SK-N-SH treated with all-trans-retinoic acid at 6 μM for 48 hours (cell line): ENCODE measurements around the gene ACBD5.

Experiments
- ARNTL ChIP-seq: fragments of 450-650 bp; formaldehyde crosslinking; IDR thresholded peaks from 2 replicates; pipeline ENCODE4 v1.5.0; 2020; ENCODE audit warnings: low read depth, mild to moderate bottlenecking, moderate library complexity, borderline replicate concordance
- BACH2 ChIP-seq: fragments of 250-450 bp; sonication (Bioruptor Pico); IDR thresholded peaks from 2 replicates; pipeline ENCODE4 v1.9.0; 2021; ENCODE audit warnings: mild to moderate bottlenecking, borderline replicate concordance
- CSRNP3 ChIP-seq: fragments of 250-450 bp; sonication (Bioruptor Pico); IDR thresholded peaks from 2 replicates; pipeline ENCODE4 v1.5.1; 2021; ENCODE audit warnings: mild to moderate bottlenecking, moderate library complexity
- ESRRG ChIP-seq: fragments of 250-450 bp; sonication (Bioruptor Pico); IDR thresholded peaks from 2 replicates; pipeline ENCODE4 v1.6.1; 2021; ENCODE audit warnings: mild to moderate bottlenecking
- OSR1 ChIP-seq: fragments of 250-450 bp; sonication (Bioruptor Pico); IDR thresholded peaks from 2 replicates; pipeline ENCODE4 v1.8.0; 2022; ENCODE audit warnings: moderate library complexity, mild to moderate bottlenecking, inconsistent platforms
- PPARA ChIP-seq: fragments of 250-450 bp; sonication (Bioruptor Pico); IDR thresholded peaks from 2 replicates; pipeline ENCODE4 v1.5.0; 2020; ENCODE audit warnings: mild to moderate bottlenecking, borderline replicate concordance
- RARB ChIP-seq: fragments of 250-450 bp; sonication (Bioruptor Pico); IDR thresholded peaks from 2 replicates; pipeline ENCODE4 v1.8.0; 2021; ENCODE audit warnings: mild to moderate bottlenecking, moderate library complexity
- SNAI2 ChIP-seq: fragments of 250-450 bp; sonication (Bioruptor Pico); IDR thresholded peaks from 2 replicates; pipeline ENCODE4 v1.5.0; 2020; ENCODE audit warnings: mild to moderate bottlenecking, moderate library complexity
- ZC3H10 ChIP-seq: fragments of 250-450 bp; sonication (Bioruptor Pico); IDR thresholded peaks from 2 replicates; pipeline ENCODE4 v1.5.1; 2021; ENCODE audit warnings: mild to moderate bottlenecking, moderate library complexity
- ZFP30 ChIP-seq: fragments of 450-650 bp; formaldehyde crosslinking; IDR thresholded peaks from 2 replicates; pipeline ENCODE4 v1.5.0; 2022; ENCODE audit warnings: mild to moderate bottlenecking, moderate library complexity
- ZNF8 ChIP-seq: fragments of 450-650 bp; formaldehyde crosslinking; IDR thresholded peaks from 2 replicates; pipeline ENCODE4 v1.5.0; 2020; ENCODE audit warnings: mild to moderate bottlenecking, moderate library complexity
- TF ChIP-seq, protein P1 (sequence below): fragments of 250-450 bp; sonication (Bioruptor Pico); IDR thresholded peaks from 2 replicates; pipeline ENCODE4 v1.8.0; 2020; ENCODE audit warnings: mild to moderate bottlenecking, moderate library complexity, borderline replicate concordance
- TF ChIP-seq, protein P2 (sequence below): fragments of 250-450 bp; sonication (Bioruptor Pico); IDR thresholded peaks from 2 replicates; pipeline ENCODE4 v1.8.0; 2021; ENCODE audit warnings: low read depth, mild to moderate bottlenecking, moderate library complexity, borderline replicate concordance

DNA sequence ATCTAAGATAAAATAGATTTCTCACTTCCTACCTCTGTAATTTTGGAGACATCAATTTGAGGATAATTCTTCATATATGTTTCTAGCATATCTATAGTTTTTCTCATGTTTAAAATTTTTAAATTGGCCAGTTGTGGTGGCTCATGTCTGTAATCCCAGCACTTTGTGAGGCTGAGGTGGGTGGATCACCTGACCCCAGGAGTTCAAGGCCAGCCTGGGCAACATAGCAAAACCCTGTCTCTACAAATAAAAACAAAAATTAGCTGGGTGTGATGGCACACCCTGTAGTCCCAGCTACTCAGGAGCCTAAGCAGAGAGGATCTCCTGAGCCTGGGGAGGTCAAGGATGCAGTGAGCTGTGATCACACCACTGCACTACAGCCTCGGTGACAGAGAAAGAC, 4.9 kb downstream of the ACBD5 start:
- TF ChIP-seq ZC3H10 (CRISPR knock-in tag) (no peak), ARNTL (CRISPR knock-in tag) (no peak), RARB (CRISPR knock-in tag) (no peak), ZFP30 (no peak), BACH2 (CRISPR knock-in tag) (no peak), ZNF8 (CRISPR knock-in tag) (no peak), CSRNP3 (CRISPR knock-in tag) (no peak), ESRRG (CRISPR knock-in tag) (no peak), SNAI2 (CRISPR knock-in tag) (no peak), OSR1 (CRISPR knock-in tag) (no peak), PPARA (CRISPR knock-in tag) (no peak)
- TF ChIP-seq, protein P1, sequence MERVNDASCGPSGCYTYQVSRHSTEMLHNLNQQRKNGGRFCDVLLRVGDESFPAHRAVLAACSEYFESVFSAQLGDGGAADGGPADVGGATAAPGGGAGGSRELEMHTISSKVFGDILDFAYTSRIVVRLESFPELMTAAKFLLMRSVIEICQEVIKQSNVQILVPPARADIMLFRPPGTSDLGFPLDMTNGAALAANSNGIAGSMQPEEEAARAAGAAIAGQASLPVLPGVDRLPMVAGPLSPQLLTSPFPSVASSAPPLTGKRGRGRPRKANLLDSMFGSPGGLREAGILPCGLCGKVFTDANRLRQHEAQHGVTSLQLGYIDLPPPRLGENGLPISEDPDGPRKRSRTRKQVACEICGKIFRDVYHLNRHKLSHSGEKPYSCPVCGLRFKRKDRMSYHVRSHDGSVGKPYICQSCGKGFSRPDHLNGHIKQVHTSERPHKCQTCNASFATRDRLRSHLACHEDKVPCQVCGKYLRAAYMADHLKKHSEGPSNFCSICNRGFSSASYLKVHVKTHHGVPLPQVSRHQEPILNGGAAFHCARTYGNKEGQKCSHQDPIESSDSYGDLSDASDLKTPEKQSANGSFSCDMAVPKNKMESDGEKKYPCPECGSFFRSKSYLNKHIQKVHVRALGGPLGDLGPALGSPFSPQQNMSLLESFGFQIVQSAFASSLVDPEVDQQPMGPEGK = no peak
- TF ChIP-seq, protein P2, sequence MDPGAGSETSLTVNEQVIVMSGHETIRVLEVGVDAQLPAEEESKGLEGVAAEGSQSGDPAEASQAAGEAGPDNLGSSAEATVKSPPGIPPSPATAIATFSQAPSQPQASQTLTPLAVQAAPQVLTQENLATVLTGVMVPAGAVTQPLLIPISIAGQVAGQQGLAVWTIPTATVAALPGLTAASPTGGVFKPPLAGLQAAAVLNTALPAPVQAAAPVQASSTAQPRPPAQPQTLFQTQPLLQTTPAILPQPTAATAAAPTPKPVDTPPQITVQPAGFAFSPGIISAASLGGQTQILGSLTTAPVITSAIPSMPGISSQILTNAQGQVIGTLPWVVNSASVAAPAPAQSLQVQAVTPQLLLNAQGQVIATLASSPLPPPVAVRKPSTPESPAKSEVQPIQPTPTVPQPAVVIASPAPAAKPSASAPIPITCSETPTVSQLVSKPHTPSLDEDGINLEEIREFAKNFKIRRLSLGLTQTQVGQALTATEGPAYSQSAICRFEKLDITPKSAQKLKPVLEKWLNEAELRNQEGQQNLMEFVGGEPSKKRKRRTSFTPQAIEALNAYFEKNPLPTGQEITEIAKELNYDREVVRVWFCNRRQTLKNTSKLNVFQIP (CRISPR knock-in tag) = no peak
